GM21619 (cell line): Measurements from ENCODE around the gene ATOSA.
A peak's percentile ranks its signal among the peaks of the same experiment; 100 is the strongest.

Experiments used
- ATAC-seq: cut with Tn5 transposase; IDR thresholded peaks from one replicate; pipeline ENCODE4 v1.9.1; 2021; ENCODE audit not compliant: unreplicated experiment

ATOSA gene

DNA sequence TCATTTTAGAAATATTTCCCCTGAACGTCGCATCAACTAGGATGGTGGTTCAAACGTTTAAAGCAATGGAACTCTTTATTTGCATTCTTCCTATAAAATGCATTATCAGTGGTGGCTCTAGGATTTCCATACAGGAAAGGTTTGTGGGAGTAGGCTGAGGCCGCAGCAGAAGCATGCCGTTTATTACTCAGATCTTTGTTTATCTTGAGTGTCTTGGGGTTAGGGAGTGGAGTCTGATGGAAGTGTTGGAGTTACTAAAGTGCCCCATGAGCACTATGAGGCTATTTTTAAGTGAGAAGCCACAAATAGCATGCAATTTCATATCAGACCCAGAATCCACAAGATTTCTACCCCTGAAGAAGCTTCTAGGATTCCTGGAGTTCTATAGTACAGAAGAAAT, 26.2 kb downstream of the ATOSA start:
- ATAC-seq: no peak

DNA sequence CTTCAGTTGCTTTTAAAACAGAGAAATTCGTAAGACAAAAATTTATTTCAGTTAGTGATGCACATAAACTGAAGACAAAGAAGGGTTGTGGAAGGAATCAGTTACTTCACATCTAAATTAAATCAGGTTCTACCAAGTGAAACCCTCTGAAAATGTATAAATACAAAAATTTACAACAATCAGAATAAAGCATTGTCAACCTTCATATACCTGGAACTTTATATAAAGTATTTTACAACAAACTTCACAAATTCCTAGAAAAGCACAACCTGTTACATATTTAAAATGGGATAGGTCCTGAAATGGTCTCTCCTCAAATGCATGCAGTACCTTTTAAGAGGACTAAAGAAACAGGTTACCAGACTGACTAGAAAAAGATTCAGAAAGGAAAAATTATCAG, 26.9 kb downstream of the ATOSA start:
- no peak for ATAC-seq

DNA sequence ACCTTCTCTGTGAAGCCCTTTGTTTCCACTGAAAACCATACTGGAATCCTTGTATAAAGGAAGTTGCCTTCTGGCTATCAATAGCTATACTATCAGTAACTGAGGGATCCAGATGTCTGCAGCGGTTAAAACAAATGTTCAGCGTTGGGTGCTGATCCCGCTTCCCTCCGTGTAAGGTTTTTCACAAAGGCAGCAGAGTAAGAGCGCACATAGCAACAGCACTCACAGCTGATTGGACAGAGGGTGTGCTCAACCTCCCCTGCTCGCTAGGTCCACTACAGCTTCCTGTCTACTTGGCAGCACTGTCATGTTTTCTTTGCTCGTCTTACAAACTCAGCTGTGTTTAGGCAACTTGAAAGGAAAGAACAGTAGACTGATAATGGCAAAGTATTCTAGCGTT, 27.3 kb downstream of the ATOSA start:
- ATAC-seq: peak; percentile 48

DNA sequence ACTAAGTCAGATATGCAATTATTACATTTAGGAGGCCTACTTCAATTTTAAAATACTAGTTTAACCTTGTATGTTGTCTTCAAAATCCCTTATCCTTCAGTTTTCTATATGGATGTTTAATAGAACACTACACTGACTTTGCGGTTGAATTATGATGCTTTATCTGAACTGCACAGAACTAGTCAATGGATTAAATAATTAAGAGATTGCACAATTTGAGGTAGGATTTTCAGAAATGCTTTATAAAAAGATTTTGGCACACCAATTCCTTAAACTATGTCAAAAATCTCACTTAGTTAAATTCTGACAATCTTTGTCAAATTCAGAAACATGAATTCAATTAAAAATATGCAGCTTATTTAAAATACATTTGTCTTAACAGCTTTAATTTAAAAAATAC, 28.1 kb downstream of the ATOSA start:
- no peak for ATAC-seq

DNA sequence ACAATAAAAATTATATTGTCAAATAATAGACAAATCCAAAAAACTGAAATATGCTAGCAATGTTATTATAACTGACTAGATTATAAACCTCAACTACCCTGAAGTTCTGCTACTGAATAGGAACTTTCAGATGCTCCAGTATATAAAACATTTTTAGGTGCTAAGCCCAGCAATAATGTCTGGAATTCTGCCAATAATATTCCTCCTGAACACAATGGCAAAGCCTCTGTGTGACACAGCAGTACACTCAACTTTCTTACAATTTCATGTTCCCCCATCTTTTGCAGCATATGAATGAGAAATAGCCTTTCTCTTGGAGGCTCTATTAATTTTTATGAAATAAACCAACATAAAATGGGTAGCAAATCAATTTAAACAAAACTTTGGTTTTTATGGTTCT, 29.5 kb downstream of the ATOSA start:
- no peak for ATAC-seq

DNA sequence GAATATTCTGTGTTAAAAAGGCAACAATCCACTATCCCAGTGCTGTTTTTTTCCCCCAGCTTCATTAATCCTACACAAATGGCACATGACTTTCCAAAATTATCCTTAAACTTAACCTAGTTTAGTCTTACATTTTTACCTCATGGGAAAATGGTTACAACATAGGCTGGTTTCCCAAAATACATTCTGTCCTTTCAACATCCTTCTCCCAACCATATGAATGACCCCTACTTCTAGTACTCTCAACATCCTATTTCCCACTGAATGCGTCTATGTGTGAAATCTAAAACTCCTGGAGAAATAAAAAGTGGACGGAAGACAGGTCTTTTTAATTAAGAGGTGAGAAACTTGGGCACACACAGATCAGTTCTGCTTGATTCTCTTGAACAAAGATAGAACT, 33.3 kb downstream of the ATOSA start:
- no peak for ATAC-seq

DNA sequence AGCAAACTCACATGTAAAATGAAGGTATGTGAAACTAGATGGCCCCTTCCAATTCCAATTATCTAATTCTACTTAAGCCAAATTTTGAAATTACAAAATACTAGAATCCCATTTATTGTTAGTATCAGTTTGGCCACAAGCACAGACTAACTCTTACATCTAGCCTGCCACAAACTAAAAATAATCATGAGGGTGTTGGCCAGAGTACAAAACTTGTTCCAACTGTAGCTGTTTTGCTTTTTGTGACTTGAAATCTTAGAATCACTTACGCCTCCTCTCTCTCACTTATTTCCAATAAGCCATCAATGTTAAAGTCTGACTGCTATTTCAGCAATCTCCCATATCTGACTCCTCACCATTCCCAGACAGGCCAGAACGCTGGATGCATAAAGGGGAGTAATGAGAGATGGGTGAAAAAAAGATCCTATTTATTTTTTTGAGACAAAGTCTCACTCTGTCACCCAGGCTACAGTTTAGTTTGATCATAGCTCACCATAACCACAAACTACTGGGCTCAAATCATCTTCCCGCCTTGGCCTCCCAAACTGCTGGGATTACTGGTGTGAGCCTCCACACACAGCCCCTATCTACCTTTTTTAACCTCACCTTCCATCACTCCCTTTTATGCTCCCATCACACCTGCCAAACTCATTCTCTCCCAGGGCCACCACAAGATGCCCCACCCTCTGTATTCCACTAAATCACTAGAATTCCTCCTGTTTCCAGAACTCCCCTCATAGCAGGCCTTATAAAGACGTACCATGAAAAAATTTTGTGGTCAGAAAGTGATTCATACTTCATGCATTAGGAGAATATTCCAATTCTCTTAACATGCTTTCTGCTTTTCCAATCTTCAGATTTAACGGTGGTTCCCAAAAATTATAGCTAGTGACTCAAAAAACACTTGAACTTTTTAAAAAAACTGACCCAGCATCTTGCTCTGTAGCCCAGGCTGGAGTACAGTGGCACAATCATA, 36.5 kb downstream of the ATOSA start:
- ATAC-seq: no peak

DNA sequence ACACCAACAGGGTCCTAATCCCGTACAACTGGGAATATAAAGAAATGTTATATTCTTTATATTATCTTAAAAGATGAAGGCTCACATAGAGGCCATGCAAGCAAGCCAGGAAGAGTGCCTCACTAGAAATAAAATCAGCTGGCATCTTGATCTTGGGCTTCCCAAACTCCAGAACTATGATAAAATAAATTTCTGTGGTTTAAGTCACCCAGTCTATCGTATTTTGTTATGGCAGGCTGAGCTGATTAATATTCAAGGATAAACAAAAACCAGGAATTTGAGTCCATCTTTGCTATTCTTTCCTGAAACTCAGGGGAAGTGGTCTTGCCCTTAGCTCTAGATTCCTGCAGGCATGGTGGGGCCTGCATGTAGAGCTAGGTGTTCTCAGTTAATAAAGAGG, 42.7 kb downstream of the ATOSA start:
- no peak for ATAC-seq

DNA sequence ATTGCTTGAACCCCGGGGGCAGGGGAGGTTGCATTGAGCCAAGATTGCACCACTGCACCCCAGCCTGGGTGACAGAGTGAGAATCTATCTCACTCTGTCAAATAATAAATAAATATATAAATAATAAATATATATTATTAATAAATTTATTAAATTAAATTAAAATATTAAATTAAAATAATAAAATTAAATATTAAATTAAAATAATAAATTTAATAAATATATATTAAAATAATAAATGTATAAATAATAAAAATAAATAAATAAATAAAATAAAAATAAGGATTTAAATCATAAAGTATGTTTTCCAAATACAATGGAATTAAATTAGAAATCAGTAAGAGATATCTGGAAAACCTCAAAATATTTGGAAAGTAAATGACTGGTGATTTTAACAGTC, 43.3 kb downstream of the ATOSA start:
- ATAC-seq: no peak
